GM10248 (cell line): ENCODE measurements around the gene BTD.

Experiments used
- CTCF ChIA-PET: fragments of 300-600 bp; sonication (Branson Sonifier 250); formaldehyde crosslinking; extraction: SDS; loops from one replicate; lab custom pipeline; 2021; ENCODE audit warnings: antibody characterized with exemption; lab: Yijun Ruan, JAX
- POLR2A ChIA-PET: fragments of 350-650 bp; sonication (Branson Sonifier 250); formaldehyde crosslinking; extraction: SDS; loops from one replicate; lab custom pipeline; 2020; ENCODE audit warnings: antibody characterized with exemption; lab: Yijun Ruan, JAX
- DNase-seq: peaks from one replicate; pipeline ENCODE4 v3.0.0; 2012; ENCODE audit errors: extremely low spot score
- CTCF ChIP-seq: IDR thresholded peaks from 2 replicates; pipeline ENCODE4 v1.5.1; 2012; ENCODE audit warnings: mild to moderate bottlenecking, low read depth; ENCODE audit errors: extremely low read depth, missing control alignments, control extremely low read depth

The BTD gene

GRCh38 chr3:15649341-15649740 is 47.8 kb downstream of the BTD start:
- DNase-seq, result no peak
- ChIA-PET CTCF (interaction anchor here (0.8 to 2.7 kb wide), 12 partner anchors 9 to 382 kb away, joined by 3 to 9 read pairs (median 4); no protein-coding TSS in a partner anchor), POLR2A (no interaction called here)
- TF ChIP-seq CTCF, result no peak

GRCh38 chr3:15649858-15650257 is 48.3 kb downstream of the BTD start:
- no peak for TF ChIP-seq CTCF
- POLR2A ChIA-PET, result no interaction called here
- CTCF ChIA-PET, result interaction anchor here (0.8 to 2.7 kb wide), 12 partner anchors 9 to 163 kb away, joined by 3 to 9 read pairs (median 4); no protein-coding TSS in a partner anchor
- DNase-seq, result no peak

- ChIA-PET POLR2A (no interaction called here), CTCF (interaction anchor here (1.4 to 2.0 kb wide), 3 partner anchors 14 to 27 kb away, joined by 5 to 9 read pairs (median 6); no protein-coding TSS in a partner anchor)
- no peak for DNase-seq
- TF ChIP-seq CTCF, result no peak
Observed at GRCh38 chr3:15651396-15651795, 49.9 kb downstream of the BTD start.

GRCh38 chr3:15653321-15653720 is 51.8 kb downstream of the BTD start:
- no peak for DNase-seq
- no peak for TF ChIP-seq CTCF
- ChIA-PET POLR2A (no interaction called here), CTCF (no interaction called here)

- TF ChIP-seq CTCF, result no peak
- no peak for DNase-seq
- ChIA-PET POLR2A (no interaction called here), CTCF (interaction anchor here (0.9 kb wide), 1 partner anchor 20 kb away, joined by 3 read pairs; no protein-coding TSS in a partner anchor)
Observed at GRCh38 chr3:15654127-15654526, 52.6 kb downstream of the BTD start.

GRCh38 chr3:15654891-15655290 is 53.3 kb downstream of the BTD start:
- no peak for TF ChIP-seq CTCF
- POLR2A ChIA-PET, result no interaction called here
- CTCF ChIA-PET, result interaction anchor here (0.9 kb wide), 1 partner anchor 21 kb away, joined by 3 read pairs; no protein-coding TSS in a partner anchor
- no peak for DNase-seq
